ENCODE results near the gene ADRA2B. TPM values are rescaled to one million over a fixed set of nuclear protein-coding genes. Genes with fewer than 3 reads are reported as not detected.

ADRA2B gene
- total RNA-seq, 1 experiment from 2014 or later: 0.47 TPM

DNA sequence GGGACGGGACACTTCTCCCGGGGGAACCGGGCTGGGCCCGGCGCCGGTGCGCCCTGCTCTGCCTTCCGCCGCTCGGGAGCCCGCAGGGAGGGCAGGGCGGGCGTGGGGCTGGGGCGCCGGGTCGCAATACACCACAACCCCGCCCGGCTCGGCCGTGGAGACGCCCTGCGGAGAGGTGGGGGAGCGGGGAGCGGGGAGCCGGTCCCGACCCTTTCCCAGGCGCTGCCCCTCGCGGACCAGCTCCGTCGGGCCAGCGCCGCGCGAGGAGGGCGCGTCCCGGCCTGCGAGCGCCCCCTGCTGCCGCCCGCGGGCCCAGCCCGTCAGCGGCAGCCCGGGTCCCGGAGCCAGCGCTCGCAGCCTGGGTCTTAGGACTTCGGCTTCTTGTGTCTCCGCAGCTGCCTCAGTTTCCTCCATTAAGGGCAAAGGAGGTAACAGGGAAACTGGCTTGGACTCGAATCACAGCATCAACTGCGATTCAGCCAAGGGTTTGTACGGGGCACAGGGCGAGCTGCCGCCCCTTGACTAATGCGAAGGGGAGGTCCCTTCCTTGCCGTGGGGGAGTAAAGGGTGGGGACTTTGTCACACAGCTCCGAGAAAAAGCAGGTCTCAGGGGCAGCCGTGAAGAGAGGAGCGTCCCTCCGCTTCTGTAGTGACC, 635 bp upstream of the ADRA2B start:
- peak overlapping the region; percentile 86 for H3K4me2 ChIP-seq (ENCODE audit: low read length)
- no peaks in the 10 kb centered on the region for H3K79me2 ChIP-seq (ENCODE audit: insufficient read depth, low read length)
- peak overlapping the region; percentile 56 for H3K27ac ChIP-seq (ENCODE audit: low read depth, low read length)
- no peaks in the 10 kb centered on the region for H4K20me1 ChIP-seq (ENCODE audit: insufficient read depth)
- H3K36me3 ChIP-seq (ENCODE audit: control insufficient read depth in 1 of 2, insufficient read depth in 2 of 2, low read length in 2 of 2): no peaks in the 10 kb centered on the region
- ChIA-PET POLR2A (no interaction called here), RAD21 (ENCODE audit: low non-redundant PET in 1 of 2, low total read pairs in 2 of 2, uncharacterized antibody in 2 of 2, unreplicated experiment in 2 of 2) (interaction anchor here (0.6 to 1.0 kb wide), 2 partner anchors 146 to 150 kb away, joined by 3 read pairs; no protein-coding TSS in a partner anchor), CTCF (interaction anchor here (0.6 to 2.1 kb wide), 11 partner anchors 17 to 150 kb away, joined by 3 to 14 read pairs (median 4); partner anchors contain the start of gene ASTL)
- TF ChIP-seq, protein P1, sequence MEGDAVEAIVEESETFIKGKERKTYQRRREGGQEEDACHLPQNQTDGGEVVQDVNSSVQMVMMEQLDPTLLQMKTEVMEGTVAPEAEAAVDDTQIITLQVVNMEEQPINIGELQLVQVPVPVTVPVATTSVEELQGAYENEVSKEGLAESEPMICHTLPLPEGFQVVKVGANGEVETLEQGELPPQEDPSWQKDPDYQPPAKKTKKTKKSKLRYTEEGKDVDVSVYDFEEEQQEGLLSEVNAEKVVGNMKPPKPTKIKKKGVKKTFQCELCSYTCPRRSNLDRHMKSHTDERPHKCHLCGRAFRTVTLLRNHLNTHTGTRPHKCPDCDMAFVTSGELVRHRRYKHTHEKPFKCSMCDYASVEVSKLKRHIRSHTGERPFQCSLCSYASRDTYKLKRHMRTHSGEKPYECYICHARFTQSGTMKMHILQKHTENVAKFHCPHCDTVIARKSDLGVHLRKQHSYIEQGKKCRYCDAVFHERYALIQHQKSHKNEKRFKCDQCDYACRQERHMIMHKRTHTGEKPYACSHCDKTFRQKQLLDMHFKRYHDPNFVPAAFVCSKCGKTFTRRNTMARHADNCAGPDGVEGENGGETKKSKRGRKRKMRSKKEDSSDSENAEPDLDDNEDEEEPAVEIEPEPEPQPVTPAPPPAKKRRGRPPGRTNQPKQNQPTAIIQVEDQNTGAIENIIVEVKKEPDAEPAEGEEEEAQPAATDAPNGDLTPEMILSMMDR (IDR thresholded peaks at IDR 0.05 in 2 of 3, conservative IDR thresholded peaks at IDR 0.05 in 1 of 3; ENCODE audit: borderline replicate concordance in 1 of 3, insufficient read depth in 1 of 3, low read depth in 2 of 3, low read length in 2 of 3): peak in 2 of 3 experiments; percentile 63 to 73; a peak in 4 of 6 replicates
- TF ChIP-seq EZH2 (IDR thresholded peaks at IDR 0.05) (no peak), RAD21 (IDR thresholded peaks at IDR 0.05; ENCODE audit: low read depth) (peak; percentile 50), ZFX (IDR thresholded peaks at IDR 0.05) (peak; percentile 69; the same call in 1 of the 2 replicates), MAX (IDR thresholded peaks at IDR 0.05) (peak; percentile 28; the same call in 1 of the 2 replicates)
- H3K9me3 ChIP-seq (ENCODE audit: control insufficient read depth in 1 of 2, insufficient read depth in 1 of 2, low read depth in 1 of 2, low read length in 2 of 2): no peaks in the 10 kb centered on the region
- H3K4me1 ChIP-seq (ENCODE audit: control insufficient read depth in 1 of 2, insufficient read depth in 2 of 2, low read length in 2 of 2): peaks cover 11 to 16% of the 10 kb centered on the region in 2 experiments
- peak overlapping the region; percentile 36 to 60 for H3K4me3 ChIP-seq (replicated peaks in 1 of 2; ENCODE audit: low read depth in 1 of 2, low read length in 2 of 2)
- H3K9me2 ChIP-seq (ENCODE audit: insufficient read depth): no peaks in the 10 kb centered on the region
- no TSS peak for BruUV-seq (replicated peaks)
- H3K9ac ChIP-seq (ENCODE audit: low read length): peak overlapping the region; percentile 51
- no peak overlapping the region for H2AFZ ChIP-seq (ENCODE audit: low read depth, low read length, poor library complexity, severe bottlenecking)
- DNase-seq (ENCODE audit: low read depth, low spot score): no peak
- intact Hi-C loops (cut with micrococcal nuclease): loop anchor here (2.0 kb wide), 1 partner anchor 124 kb away; no protein-coding TSS in a partner anchor
- ATAC-seq: peak; percentile 86
- 0 out of 2 replicates have a peak, but pooled peaks cover 3% of the 10 kb centered on the region for H3K27me3 ChIP-seq (ENCODE audit: insufficient read depth, low read length)

All from HCT116 (cell line).